GM18519 (cell line): ENCODE data around the gene TTLL3.
A peak's percentile ranks its signal among the peaks of the same experiment; 100 is the strongest.

Experiments used
- ATAC-seq: cut with Tn5 transposase; IDR thresholded peaks from one replicate; pipeline ENCODE4 v1.9.1; 2021; ENCODE audit warnings: mild to moderate bottlenecking, moderate library complexity; ENCODE audit not compliant: unreplicated experiment, low FRiP score

The TTLL3 gene

GRCh38 chr3:9806137-9806536 lies 3.9 kb upstream of the TTLL3 start:
- ATAC-seq, result no peak

- no peak for ATAC-seq
Measured at GRCh38 chr3:9806688-9807589, 3.1 kb upstream of the TTLL3 start.

- ATAC-seq, result no peak
Measured at GRCh38 chr3:9807981-9808344, 2.1 kb upstream of the TTLL3 start.

- ATAC-seq, result peak; percentile 31
Measured at GRCh38 chr3:9808345-9809037, 1.6 kb upstream of the TTLL3 start.

GRCh38 chr3:9809239-9809614 lies 835 bp upstream of the TTLL3 start:
- ATAC-seq, result no peak

GRCh38 chr3:9810433-9810770 lies 340 bp downstream of the TTLL3 start:
- ATAC-seq, result no peak

- no peak for ATAC-seq
Measured at GRCh38 chr3:9810846-9811245, 784 bp downstream of the TTLL3 start.

GRCh38 chr3:9812870-9813483 lies 2.9 kb downstream of the TTLL3 start:
- ATAC-seq, result no peak

- no peak for ATAC-seq
Measured at GRCh38 chr3:9815986-9816385, 5.9 kb downstream of the TTLL3 start.

GRCh38 chr3:9817436-9817835 lies 7.4 kb downstream of the TTLL3 start:
- ATAC-seq, result no peak

- no peak for ATAC-seq
Measured at GRCh38 chr3:9818666-9819335, 8.7 kb downstream of the TTLL3 start.

- ATAC-seq, result no peak
Measured at GRCh38 chr3:9820543-9820942, 10.5 kb downstream of the TTLL3 start.

- ATAC-seq, result no peak
Measured at GRCh38 chr3:9820946-9821345, 10.9 kb downstream of the TTLL3 start.

GRCh38 chr3:9825451-9826040 lies 15.5 kb downstream of the TTLL3 start:
- ATAC-seq, result no peak

GRCh38 chr3:9826815-9827573 lies 16.9 kb downstream of the TTLL3 start:
- no peak for ATAC-seq

GRCh38 chr3:9828801-9829755 lies 19.0 kb downstream of the TTLL3 start:
- ATAC-seq, result no peak

GRCh38 chr3:9831253-9831652 lies 21.2 kb downstream of the TTLL3 start:
- no peak for ATAC-seq

- ATAC-seq, result no peak
Measured at GRCh38 chr3:9833078-9833477, 23.0 kb downstream of the TTLL3 start.
